T-cell (primary cell): ENCODE measurements around the gene NUP210. TPM values are rescaled to one million over a fixed set of nuclear protein-coding genes. Genes with fewer than 3 reads are reported as not detected.

ENCODE experiments used
- ATAC-seq, 4 experiments: fragments of 200-7000 bp in 3 of 4; fragments of 150-1000 bp in 1 of 4; cut with Tn5 transposase; replicated peaks in 1 of 4; 1 replicate in 3 of 4; 2 replicates in 1 of 4; pipeline ENCODE4 v1.10.0; 2021; ENCODE audit warnings: moderate library complexity in 3 of 4, mild to moderate bottlenecking in 2 of 4, moderate number of reproducible peaks in 1 of 4
- CTCF ChIA-PET, 2 donors: fragments of 300-600 bp; sonication (Branson Sonifier 250); formaldehyde crosslinking; loops; one replicate each; lab custom pipeline; 2022; ENCODE audit warnings: antibody characterized with exemption in 2 of 2; lab: Charles Lee
- POLR2A ChIA-PET, 2 donors: fragments of 300-600 bp; sonication (Branson Sonifier 250); formaldehyde crosslinking; loops; one replicate each; lab custom pipeline; 2022; ENCODE audit warnings: antibody characterized with exemption in 2 of 2; lab: Charles Lee
- DNase-seq, 35 experiments: peaks; one replicate each; pipeline versions ENCODE4 v3.0.0 to v3.0.0-alpha.2; 2013 to 2023
- H3K27ac ChIP-seq: one replicate; pipeline ENCODE4 v1.5.1; 2013; ENCODE audit warnings: low read length
- H3K27me3 ChIP-seq, 2 experiments: replicated peaks in 1 of 2; 1 replicate in 1 of 2; 2 replicates in 1 of 2; pipeline versions ENCODE4 v1.6.1 to v1.7.0; 2013; ENCODE audit warnings: low read length in 1 of 2, mixed read lengths in 1 of 2; ENCODE audit not compliant: control insufficient read depth in 2 of 2, insufficient read depth in 2 of 2; ENCODE audit errors: extremely low read depth in 1 of 2
- H3K36me3 ChIP-seq, 2 donors: 1 replicate in 1 of 2; 2 replicates in 1 of 2; pipeline versions ENCODE4 v1.6.1 to v1.7.0; 2013; ENCODE audit warnings: low read length in 1 of 2; ENCODE audit not compliant: control insufficient read depth in 2 of 2, insufficient read depth in 1 of 2; ENCODE audit errors: extremely low read depth in 1 of 2
- H3K4me1 ChIP-seq, 2 experiments: 1 replicate in 1 of 2; 2 replicates in 1 of 2; pipeline versions ENCODE4 v1.6.1 to v1.7.0; 2013; ENCODE audit warnings: low read length in 2 of 2, mixed read lengths in 1 of 2; ENCODE audit not compliant: insufficient read depth in 2 of 2, control insufficient read depth in 1 of 2; ENCODE audit errors: extremely low read depth in 1 of 2
- H3K4me3 ChIP-seq, 2 donors: 1 replicate in 1 of 2; 2 replicates in 1 of 2; pipeline versions ENCODE4 v1.5.1 to v1.7.0; 2013; ENCODE audit warnings: mild to moderate bottlenecking in 2 of 2, low read length in 1 of 2, moderate library complexity in 1 of 2; ENCODE audit not compliant: control insufficient read depth in 1 of 2; ENCODE audit errors: extremely low read depth in 1 of 2
- H3K9me3 ChIP-seq: 2 replicates; pipeline ENCODE4 v1.7.0; 2013
- H3K27ac Mint-ChIP-seq, 2 donors: one replicate each; pipeline ENCODE4 v1.8.0; 2020 to 2021; ENCODE audit warnings: mild to moderate bottlenecking in 2 of 2, mixed read lengths in 2 of 2
- H3K27me3 Mint-ChIP-seq, 2 donors: one replicate each; pipeline ENCODE4 v1.8.0; 2021 to 2022; ENCODE audit warnings: mixed read lengths in 2 of 2
- H3K36me3 Mint-ChIP-seq: one replicate; pipeline ENCODE4 v1.8.0; 2021; ENCODE audit warnings: mixed read lengths
- H3K4me1 Mint-ChIP-seq, 3 donors: one replicate each; pipeline ENCODE4 v1.8.0; 2020 to 2022; ENCODE audit warnings: mixed read lengths in 3 of 3, mild to moderate bottlenecking in 1 of 3
- H3K4me3 Mint-ChIP-seq, 3 donors: one replicate each; pipeline ENCODE4 v1.8.0; 2020 to 2022; ENCODE audit warnings: mild to moderate bottlenecking in 3 of 3, mixed read lengths in 3 of 3, moderate library complexity in 3 of 3
- H3K9me3 Mint-ChIP-seq, 3 donors: one replicate each; pipeline ENCODE4 v1.8.0; 2020 to 2022; ENCODE audit warnings: mixed read lengths in 3 of 3
- WGBS: methylation state at CpG from one replicate; pipeline ENCODE4 v1.1.5; 2013; ENCODE audit warnings: missing lambda C conversion rate; ENCODE audit not compliant: insufficient coverage; 5-methylcytosine and 5-hydroxymethylcytosine counted together
- total RNA-seq, 35 experiments: library from RNA in 6 of 35; stranded (reverse) in 6 of 35; fragments of 120-200 nt in 1 of 35; gene quantifications; one replicate each; pipeline versions ENCODE4 v1.2.1 to v1.2.4 and lab custom pipeline; 2013 to 2026

The NUP210 gene
- total RNA-seq, 5 donors from 2014 or later (not counting 1 experiment from before 2014, with no cell fraction given): 117 to 148 (median 125) TPM

DNA sequence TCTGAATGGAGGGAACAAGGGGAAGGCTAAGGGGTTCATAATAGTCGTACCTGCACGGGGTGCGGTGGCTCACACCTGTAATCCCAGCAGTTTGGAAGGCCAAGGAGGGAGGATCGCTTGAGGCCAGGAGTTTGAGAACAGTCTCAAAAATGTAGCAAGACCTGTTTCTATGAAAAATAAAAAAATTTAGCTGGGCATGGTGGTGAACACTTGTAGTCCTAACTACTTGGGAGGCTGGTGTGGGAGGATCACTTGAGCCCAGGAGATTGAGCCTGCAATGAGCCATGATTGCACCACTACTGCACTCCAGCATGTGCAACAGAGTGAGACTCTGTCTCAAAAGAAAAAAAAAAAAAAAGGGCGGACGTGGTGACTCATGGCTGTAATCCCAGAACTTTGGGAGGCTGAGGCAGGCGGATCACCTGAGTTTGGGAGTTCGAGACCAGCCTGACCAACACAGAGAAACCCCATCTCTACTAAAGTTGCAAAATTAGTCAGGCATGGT lies 42.1 kb upstream of the NUP210 start:
- peaks cover 0 to 44% of the 10 kb centered on the region in 2 experiments for H3K27me3 ChIP-seq
- H3K9me3 ChIP-seq: no peaks in the 10 kb centered on the region
- no peak overlapping the region for H3K4me3 ChIP-seq
- ChIA-PET CTCF (interaction anchor here (0.7 to 3.9 kb wide), 7 partner anchors 9 to 393 kb away, joined by 3 to 13 read pairs (median 4); partner anchors contain the start of gene HDAC11 (in 1 of the 2)), POLR2A (interaction anchor here in 1 of 2 donors (0.7 kb wide), 1 partner anchor 23 kb away, joined by 3 read pairs; no protein-coding TSS in a partner anchor)
- Mint-ChIP-seq H3K27ac (peak overlapping the region; percentile 34 to 52), H3K4me1 (peaks cover 0 to 5% (median 4%) of the 10 kb centered on the region in 3 donors), H3K4me3 (no peak overlapping the region), H3K27me3 (peaks cover 4 to 16% of the 10 kb centered on the region in 2 donors), H3K9me3 (no peaks in the 10 kb centered on the region), H3K36me3 (no peaks in the 10 kb centered on the region)
- H3K27ac ChIP-seq: no peak overlapping the region
- no peaks in the 10 kb centered on the region for H3K4me1 ChIP-seq
- no peak for ATAC-seq
- no peak for DNase-seq
- 92% methylated on average over 7 of the region's 8 CpGs for WGBS
- H3K36me3 ChIP-seq: no peaks in the 10 kb centered on the region

DNA sequence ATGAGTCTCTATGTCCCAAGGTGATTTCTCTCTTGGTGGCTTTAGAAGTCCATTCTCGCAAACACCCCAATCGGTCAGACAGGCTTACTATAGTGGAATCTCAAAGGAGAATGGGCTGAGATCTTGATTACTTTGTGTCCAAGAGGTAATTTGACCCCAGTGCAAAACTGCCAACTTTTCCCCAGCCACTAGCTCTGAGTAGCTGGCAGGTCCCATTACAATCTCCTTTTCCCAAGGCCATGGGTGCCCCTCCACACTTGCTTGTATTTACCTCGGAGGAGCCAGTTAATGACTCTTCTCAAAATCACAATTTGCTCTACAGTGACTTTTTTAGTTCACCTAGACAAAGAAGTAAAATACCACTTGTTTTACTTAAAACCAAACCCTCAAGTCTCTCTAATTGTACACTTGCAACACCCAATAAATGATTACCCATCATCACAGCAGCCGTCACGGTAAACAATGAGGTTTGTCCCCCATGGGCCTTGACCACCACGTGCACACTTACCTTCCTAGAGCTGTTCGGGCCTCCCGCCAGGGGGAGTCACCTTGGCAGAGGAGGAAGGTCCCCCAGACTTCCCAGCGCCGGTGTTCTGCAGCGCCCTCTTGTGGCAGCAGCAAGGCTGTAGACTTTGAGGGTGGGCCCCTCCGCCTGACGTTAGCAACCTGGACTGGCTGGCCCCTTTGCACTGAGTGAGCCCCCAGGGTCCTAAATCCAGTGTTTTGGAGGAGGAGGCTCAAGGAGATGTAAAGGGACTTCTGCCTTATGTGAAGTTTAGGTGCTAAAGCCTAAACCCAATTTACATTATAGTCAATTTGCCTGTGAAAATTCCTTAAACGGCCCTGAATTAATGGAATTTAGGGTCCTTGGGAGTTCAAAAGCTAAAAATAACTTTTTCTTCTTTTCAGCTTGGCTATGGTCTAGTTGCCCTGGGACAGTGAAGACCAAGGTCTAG lies 41.3 kb upstream of the NUP210 start:
- Mint-ChIP-seq H3K4me1 (peaks cover 0 to 5% (median 4%) of the 10 kb centered on the region in 3 donors), H3K27me3 (peaks cover 4 to 16% of the 10 kb centered on the region in 2 donors), H3K4me3 (no peak overlapping the region), H3K36me3 (no peaks in the 10 kb centered on the region), H3K9me3 (no peaks in the 10 kb centered on the region), H3K27ac (peak overlapping the region; percentile 34 to 52)
- WGBS: 33% methylated on average over 9 of the region's 14 CpGs
- ATAC-seq (peak; percentile 75 to 98 (median 84)), DNase-seq (peak; percentile 34 to 85 (median 68))
- H3K36me3 ChIP-seq: no peaks in the 10 kb centered on the region
- CTCF ChIA-PET: interaction anchor here (0.5 to 3.9 kb wide), 9 partner anchors 9 to 704 kb away, joined by 3 to 13 read pairs (median 4); partner anchors contain the start of gene HDAC11 (in 1 of the 2)
- H3K27ac ChIP-seq: no peak overlapping the region
- no peaks in the 10 kb centered on the region for H3K4me1 ChIP-seq
- no peaks in the 10 kb centered on the region for H3K9me3 ChIP-seq
- POLR2A ChIA-PET: interaction anchor here in 1 of 2 donors (0.7 kb wide), 1 partner anchor 24 kb away, joined by 3 read pairs; no protein-coding TSS in a partner anchor
- H3K4me3 ChIP-seq: no peak overlapping the region
- peaks cover 0 to 39% of the 10 kb centered on the region in 2 experiments for H3K27me3 ChIP-seq

- Histone ChIP-seq H3K4me3 (no peak overlapping the region), H3K27ac (no peak overlapping the region), H3K4me1 (no peaks in the 10 kb centered on the region), H3K9me3 (no peaks in the 10 kb centered on the region), H3K27me3 (peaks cover 0 to 33% of the 10 kb centered on the region in 2 experiments), H3K36me3 (no peaks in the 10 kb centered on the region)
- Mint-ChIP-seq H3K4me3 (no peak overlapping the region), H3K36me3 (no peaks in the 10 kb centered on the region), H3K27me3 (peaks cover 3 to 11% of the 10 kb centered on the region in 2 donors), H3K4me1 (peaks cover 0 to 5% (median 4%) of the 10 kb centered on the region in 3 donors), H3K27ac (no peak overlapping the region), H3K9me3 (no peaks in the 10 kb centered on the region)
- 83% methylated on average over 1 of the region's 7 CpGs for WGBS
- ChIA-PET CTCF (interaction anchor here (1.1 to 3.9 kb wide), 3 partner anchors 43 to 368 kb away, joined by 4 to 13 read pairs (median 5); no protein-coding TSS in a partner anchor), POLR2A (interaction anchor here in 1 of 2 donors (0.6 kb wide), 1 partner anchor 718 kb away, joined by 3 read pairs; no protein-coding TSS in a partner anchor)
- no peak for DNase-seq
- ATAC-seq: no peak
These were observed 40.2 kb upstream of the NUP210 start for GRCh38 chr3:13460341-13460736.

DNA sequence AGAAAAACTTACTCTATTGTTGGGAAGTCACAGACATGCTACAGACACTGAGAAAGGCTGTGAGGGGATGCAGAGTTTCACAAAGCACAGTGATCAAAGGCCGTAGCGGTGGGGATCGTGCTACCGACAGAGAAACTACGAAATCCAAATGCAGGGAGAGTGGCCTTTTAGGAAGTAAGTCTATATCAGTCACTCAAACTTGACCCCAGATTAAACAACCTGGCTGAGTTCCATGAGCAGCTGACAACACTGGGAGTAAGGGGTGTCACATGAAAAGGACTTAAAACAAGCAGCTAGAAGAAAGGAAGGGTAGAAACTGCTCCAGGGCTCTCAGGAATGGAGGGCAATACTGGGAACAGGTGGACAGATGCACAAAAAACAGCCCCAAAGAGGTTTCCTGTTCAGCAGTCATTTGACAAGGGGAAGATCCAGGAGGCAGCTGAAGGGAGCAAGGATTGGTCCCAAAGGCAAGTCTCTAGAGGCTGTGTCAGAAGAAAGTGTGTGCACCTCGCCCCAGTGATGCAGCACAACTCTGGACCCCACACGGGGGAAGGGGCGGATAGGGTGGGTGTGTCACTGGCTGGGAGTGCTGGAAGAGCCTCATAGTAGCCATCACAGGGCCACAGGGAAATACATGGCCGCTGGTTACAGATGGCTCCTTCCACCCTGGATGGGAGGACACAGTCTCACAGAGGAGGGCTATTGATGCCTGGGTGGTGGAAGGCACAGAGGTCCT lies 39.7 kb upstream of the NUP210 start:
- no peaks in the 10 kb centered on the region for H3K9me3 ChIP-seq
- Mint-ChIP-seq H3K4me3 (no peak overlapping the region), H3K27ac (no peak overlapping the region), H3K9me3 (no peaks in the 10 kb centered on the region), H3K4me1 (peaks cover 0 to 5% (median 4%) of the 10 kb centered on the region in 3 donors), H3K36me3 (no peaks in the 10 kb centered on the region), H3K27me3 (peaks cover 0 to 7% of the 10 kb centered on the region in 2 donors)
- no peaks in the 10 kb centered on the region for H3K36me3 ChIP-seq
- DNase-seq: no peak
- CTCF ChIA-PET: no interaction called here
- WGBS: 80% methylated on average over 6 of the region's 9 CpGs
- POLR2A ChIA-PET: interaction anchor here in 1 of 2 donors (0.6 kb wide), 1 partner anchor 717 kb away, joined by 3 read pairs; no protein-coding TSS in a partner anchor
- no peaks in the 10 kb centered on the region for H3K4me1 ChIP-seq
- no peak overlapping the region for H3K4me3 ChIP-seq
- peaks cover 0 to 31% of the 10 kb centered on the region in 2 experiments for H3K27me3 ChIP-seq
- ATAC-seq: no peak
- no peak overlapping the region for H3K27ac ChIP-seq

DNA sequence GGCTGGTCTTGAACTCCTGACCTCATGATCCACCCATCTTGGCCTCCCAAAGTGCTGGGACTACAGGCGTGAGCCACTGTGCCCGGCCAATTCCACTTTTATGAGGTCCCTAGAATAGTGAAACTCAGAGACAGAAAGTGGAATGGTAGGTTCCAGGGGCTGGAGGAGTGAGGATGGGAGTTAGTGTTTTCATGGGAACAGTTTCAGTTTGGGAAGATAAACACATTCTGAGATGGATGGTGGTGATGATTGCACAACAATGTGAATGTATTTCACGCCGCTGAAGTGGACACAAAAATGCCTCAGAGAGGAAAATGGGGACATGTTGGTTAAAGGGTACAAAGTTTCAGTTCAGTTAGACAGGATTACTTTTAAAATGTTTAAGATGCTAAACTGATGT lies 37.5 kb upstream of the NUP210 start:
- H3K9me3 ChIP-seq: no peaks in the 10 kb centered on the region
- no peaks in the 10 kb centered on the region for H3K36me3 ChIP-seq
- WGBS: 83% methylated on average over 2 of the region's 4 CpGs
- ATAC-seq: no peak
- ChIA-PET CTCF (interaction anchor here (1.0 to 1.1 kb wide), 2 partner anchors 366 kb away, joined by 6 to 7 read pairs; no protein-coding TSS in a partner anchor), POLR2A (no interaction called here)
- H3K36me3 Mint-ChIP-seq: no peaks in the 10 kb centered on the region
- peaks cover 0 to 2% of the 10 kb centered on the region in 2 donors for H3K27me3 Mint-ChIP-seq
- H3K4me1 Mint-ChIP-seq: peaks cover 3 to 11% (median 7%) of the 10 kb centered on the region in 3 donors
- no peaks in the 10 kb centered on the region for H3K9me3 Mint-ChIP-seq
- H3K4me1 ChIP-seq: peaks cover under 1 to 2% of the 10 kb centered on the region in 2 experiments
- no peak overlapping the region for H3K4me3 ChIP-seq
- H3K27ac Mint-ChIP-seq: no peak overlapping the region
- H3K4me3 Mint-ChIP-seq: no peak overlapping the region
- no peak for DNase-seq
- H3K27me3 ChIP-seq: peaks cover 0 to 22% of the 10 kb centered on the region in 2 experiments
- no peak overlapping the region for H3K27ac ChIP-seq
